Endothelial cell (in vitro differentiated cells): ENCODE measurements around the gene PRR23E. TPM values are rescaled to one million over a fixed set of nuclear protein-coding genes. Genes with fewer than 3 reads are reported as not detected.

Experiments used
- DNase-seq: peaks from one replicate; pipeline ENCODE4 v3.0.0; 2021; ENCODE audit warnings: low spot score
- H3K27ac Mint-ChIP-seq: one replicate; pipeline ENCODE4 v1.8.0; 2021; ENCODE audit warnings: mixed read lengths, inconsistent platforms; ENCODE audit not compliant: unreplicated experiment
- H3K27me3 Mint-ChIP-seq: one replicate; pipeline ENCODE4 v1.8.0; 2021; ENCODE audit warnings: mild to moderate bottlenecking, moderate library complexity, mixed read lengths, inconsistent platforms; ENCODE audit not compliant: unreplicated experiment
- H3K36me3 Mint-ChIP-seq: one replicate; pipeline ENCODE4 v1.8.0; 2021; ENCODE audit warnings: mild to moderate bottlenecking, low read depth, mixed read lengths, inconsistent platforms; ENCODE audit not compliant: unreplicated experiment
- H3K4me1 Mint-ChIP-seq: one replicate; pipeline ENCODE4 v1.8.0; 2021; ENCODE audit warnings: mild to moderate bottlenecking, mixed read lengths, inconsistent platforms; ENCODE audit not compliant: unreplicated experiment
- H3K4me3 Mint-ChIP-seq: one replicate; pipeline ENCODE4 v1.8.0; 2021; ENCODE audit warnings: mild to moderate bottlenecking, mixed read lengths, inconsistent platforms; ENCODE audit not compliant: unreplicated experiment
- H3K9me3 Mint-ChIP-seq: one replicate; pipeline ENCODE4 v1.8.0; 2021; ENCODE audit warnings: mixed read lengths, inconsistent platforms; ENCODE audit not compliant: unreplicated experiment
- CTCF ChIP-seq: fragments of 200-600 bp; sonication (generic); IDR thresholded peaks from one replicate; pipeline ENCODE4 v1.5.0; 2021; ENCODE audit warnings: antibody characterized with exemption; ENCODE audit not compliant: unreplicated experiment
- total RNA-seq: library from RNA; stranded (reverse); fragmentation: NEBNext Ultra II Directional; extraction: Animal tissue kit (Norgen Biotek cat#: 25700); gene quantifications from one replicate; pipeline ENCODE4 v1.2.1, GENCODE V29; 2021; ENCODE audit not compliant: unreplicated experiment

The PRR23E gene
- total RNA-seq, 1 donor from 2014 or later, result not detected

GRCh38 chr3:127183931-127184869, 8.7 kb upstream of the PRR23E start:
- H3K4me3 Mint-ChIP-seq, result no peak overlapping the region
- no peaks in the 10 kb centered on the region for H3K27me3 Mint-ChIP-seq
- no peak for DNase-seq

GRCh38 chr3:127184870-127185216, 8.1 kb upstream of the PRR23E start:
- H3K36me3 Mint-ChIP-seq, result no peaks in the 10 kb centered on the region
- no peaks in the 10 kb centered on the region for H3K9me3 Mint-ChIP-seq
- no peak for TF ChIP-seq CTCF
- no peaks in the 10 kb centered on the region for H3K4me1 Mint-ChIP-seq
- no peak overlapping the region for H3K4me3 Mint-ChIP-seq
- no peaks in the 10 kb centered on the region for H3K27me3 Mint-ChIP-seq
- no peak overlapping the region for H3K27ac Mint-ChIP-seq
- DNase-seq, result no peak

More at GRCh38 chr3:127183931-127184869, 8.7 kb upstream of the PRR23E start:
- TF ChIP-seq CTCF, result no peak
- H3K9me3 Mint-ChIP-seq, result no peaks in the 10 kb centered on the region
- no peak overlapping the region for H3K27ac Mint-ChIP-seq
- no peaks in the 10 kb centered on the region for H3K4me1 Mint-ChIP-seq
- no peaks in the 10 kb centered on the region for H3K36me3 Mint-ChIP-seq

- Mint-ChIP-seq H3K9me3 (no peaks in the 10 kb centered on the region), H3K36me3 (no peaks in the 10 kb centered on the region), H3K27ac (no peak overlapping the region), H3K4me1 (no peaks in the 10 kb centered on the region), H3K27me3 (no peaks in the 10 kb centered on the region), H3K4me3 (no peak overlapping the region)
- no peak for DNase-seq
- TF ChIP-seq CTCF, result no peak
These were observed 7.7 kb upstream of the PRR23E start for GRCh38 chr3:127185268-127185667.

- H3K4me1 Mint-ChIP-seq, result no peaks in the 10 kb centered on the region
- H3K9me3 Mint-ChIP-seq, result no peaks in the 10 kb centered on the region
- H3K27me3 Mint-ChIP-seq, result no peaks in the 10 kb centered on the region
- DNase-seq, result no peak
- H3K4me3 Mint-ChIP-seq, result no peak overlapping the region
- H3K27ac Mint-ChIP-seq, result no peak overlapping the region
- TF ChIP-seq CTCF, result no peak
- no peaks in the 10 kb centered on the region for H3K36me3 Mint-ChIP-seq
These were observed 6.8 kb upstream of the PRR23E start for GRCh38 chr3:127185962-127186674.

GRCh38 chr3:127187316-127187715, 5.6 kb upstream of the PRR23E start:
- no peaks in the 10 kb centered on the region for H3K4me1 Mint-ChIP-seq
- no peak for DNase-seq
- H3K27me3 Mint-ChIP-seq, result no peaks in the 10 kb centered on the region
- H3K4me3 Mint-ChIP-seq, result no peak overlapping the region
- TF ChIP-seq CTCF, result no peak
- H3K9me3 Mint-ChIP-seq, result no peaks in the 10 kb centered on the region
- no peak overlapping the region for H3K27ac Mint-ChIP-seq
- H3K36me3 Mint-ChIP-seq, result no peaks in the 10 kb centered on the region
